HepG2 (cell line): ENCODE results near the gene TMEM19. TPM values are rescaled to one million over a fixed set of nuclear protein-coding genes. Genes with fewer than 3 reads are reported as not detected.

Experiments used
- AKAP8 ChIP-seq: sonication (generic); formaldehyde crosslinking; IDR thresholded peaks from 2 replicates; pipeline ENCODE4 v1.5.1; 2020; ENCODE audit warnings: mild to moderate bottlenecking, missing genetic modification reagents
- GATAD1 ChIP-seq: IDR thresholded peaks from 2 replicates; pipeline ENCODE4 v1.6.1; 2016; ENCODE audit warnings: missing genetic modification reagents, missing compliant biosample characterization
- MAFK ChIP-seq, 2 experiments: IDR thresholded peaks in 1 of 2; conservative IDR thresholded peaks in 1 of 2; 2 replicates each; pipeline ENCODE4 v1.6.1; 2011; ENCODE audit warnings: improper control_type of control experiment in 2 of 2, low read length in 2 of 2
- MTERF4 ChIP-seq: sonication (generic); formaldehyde crosslinking; IDR thresholded peaks from 2 replicates; pipeline ENCODE4 v1.8.0; 2023; ENCODE audit warnings: mild to moderate bottlenecking, missing genetic modification reagents
- RBM39 ChIP-seq: fragments of 200-400 bp; formaldehyde crosslinking; IDR thresholded peaks from one replicate; pipeline ENCODE4 v1.6.1; 2018; ENCODE audit warnings: antibody characterized with exemption, mild to moderate bottlenecking, low read depth, low read length; ENCODE audit not compliant: poor library complexity, severe bottlenecking
- SOX13 ChIP-seq, 3 experiments: fragments of 450-650 bp in 1 of 3; sonication (generic) in 1 of 3; formaldehyde crosslinking in 1 of 3; IDR thresholded peaks in 2 of 3; conservative IDR thresholded peaks in 1 of 3; 2 replicates each; pipeline versions ENCODE4 v1.5.0 to v1.6.1; 2016 to 2020; ENCODE audit warnings: antibody characterized with exemption in 1 of 3, mild to moderate bottlenecking in 1 of 3, missing compliant biosample characterization in 1 of 3, missing genetic modification reagents in 1 of 3, moderate library complexity in 1 of 3
- TBL1XR1 ChIP-seq: fragments of 150-350 bp; IDR thresholded peaks from 2 replicates; pipeline ENCODE4 v1.6.1; 2014; ENCODE audit warnings: borderline replicate concordance, low read length; ENCODE audit not compliant: partially characterized antibody
- ZIK1 ChIP-seq: sonication (generic); formaldehyde crosslinking; IDR thresholded peaks from 2 replicates; pipeline ENCODE4 v1.5.0; 2020; ENCODE audit warnings: mild to moderate bottlenecking, low read depth, missing genetic modification reagents, borderline replicate concordance
- ZNF362 ChIP-seq: sonication (generic); formaldehyde crosslinking; IDR thresholded peaks from 2 replicates; pipeline ENCODE4 v1.4.0; 2020; ENCODE audit warnings: missing genetic modification reagents, mild to moderate bottlenecking, borderline replicate concordance
- ZNF605 ChIP-seq: sonication (generic); formaldehyde crosslinking; IDR thresholded peaks from 2 replicates; pipeline ENCODE4 v1.8.0; 2022; ENCODE audit warnings: mild to moderate bottlenecking, missing genetic modification reagents
- ZSCAN22 ChIP-seq: sonication (generic); formaldehyde crosslinking; IDR thresholded peaks from 2 replicates; pipeline ENCODE4 v1.4.0; 2020; ENCODE audit warnings: mild to moderate bottlenecking, missing genetic modification reagents
- polyA plus RNA-seq, 8 experiments: library from polyadenylated mRNA; depleted of rRNA in 3 of 8; stranded (reverse) in 7 of 8; unstranded in 1 of 8; fragments of >200 nt; fragmentation: Illumina TruSeq in 4 of 8; extraction: Trizol in 4 of 8; gene quantifications; 2 replicates each; pipeline versions ENCODE4 v1.2.1 to v1.2.3, GENCODE V29; 2011 to 2016; ENCODE audit warnings: low read depth in 4 of 8, missing spikeins in 1 of 8, mixed read lengths in 1 of 8; ENCODE audit not compliant: insufficient read depth in 1 of 8
- total RNA-seq, 5 experiments: library from RNA; depleted of rRNA; stranded (reverse); fragments of >200 nt; fragmentation: Illumina TruSeq; extraction: Trizol; gene quantifications; 2 replicates each; pipeline ENCODE4 v1.2.3, GENCODE V29; 2016; ENCODE audit warnings: low read depth in 1 of 5
- TF ChIP-seq, protein P1 (sequence below): sonication (generic); formaldehyde crosslinking; IDR thresholded peaks from 2 replicates; pipeline ENCODE4 v1.5.0; 2020; ENCODE audit warnings: mild to moderate bottlenecking, missing genetic modification reagents
- TF ChIP-seq, protein P2 (sequence below): sonication (generic); formaldehyde crosslinking; IDR thresholded peaks from 2 replicates; pipeline ENCODE4 v1.8.1; 2022; ENCODE audit warnings: low read depth, mild to moderate bottlenecking, missing genetic modification reagents
- TF ChIP-seq, protein P3 (sequence below): sonication (generic); formaldehyde crosslinking; IDR thresholded peaks from 2 replicates; pipeline ENCODE4 v1.8.0; 2022; ENCODE audit warnings: low read depth, missing genetic modification reagents
- TF ChIP-seq, protein P4 (sequence below): IDR thresholded peaks from 2 replicates; pipeline ENCODE4 v1.6.1; 2012; ENCODE audit warnings: low read depth, low read length, improper control_type of control experiment

Gene TMEM19
- total and polyA plus RNA-seq, 2 of the 13 experiments (the other 11 are each of a cell fraction or from before 2014, with no cell fraction given): 16.9 to 22.5 TPM

DNA sequence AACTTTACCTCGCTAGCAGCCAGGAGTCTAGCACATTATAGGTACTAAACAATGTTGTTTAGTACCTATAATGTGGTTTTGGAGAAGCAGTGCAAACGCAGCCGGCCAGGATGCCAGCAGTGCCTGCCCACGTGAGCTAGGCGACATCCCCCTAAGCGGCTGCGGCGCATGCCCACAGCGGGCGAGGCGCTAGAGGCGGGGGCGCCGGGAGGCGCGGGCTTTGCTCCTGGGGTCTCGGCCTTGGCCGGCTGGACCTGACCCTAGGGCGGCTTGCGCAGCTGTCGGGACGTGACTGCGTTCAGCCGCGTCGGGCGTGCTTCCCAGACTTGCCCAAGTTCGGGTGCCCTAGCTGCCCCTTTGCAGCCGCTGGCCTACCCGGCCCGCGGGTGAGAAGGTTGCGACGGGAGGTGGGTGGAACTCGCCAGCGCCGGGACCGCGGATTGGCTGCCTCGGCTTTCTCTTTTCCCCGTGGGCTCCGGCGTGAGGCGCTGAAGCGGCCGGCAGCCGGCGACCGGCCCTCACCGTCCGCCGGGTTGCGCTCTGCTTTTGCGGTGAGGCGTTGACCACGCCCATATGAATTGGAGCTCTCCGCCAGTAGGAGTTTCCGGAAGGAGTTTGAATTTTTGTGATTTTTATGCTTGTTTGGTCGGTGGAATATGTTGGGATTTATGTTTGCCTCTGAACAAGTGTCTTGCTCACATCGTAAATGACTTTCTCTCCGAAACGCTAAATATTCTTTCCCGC is at the start of gene TMEM19 (continued):
- TF ChIP-seq, protein P1, sequence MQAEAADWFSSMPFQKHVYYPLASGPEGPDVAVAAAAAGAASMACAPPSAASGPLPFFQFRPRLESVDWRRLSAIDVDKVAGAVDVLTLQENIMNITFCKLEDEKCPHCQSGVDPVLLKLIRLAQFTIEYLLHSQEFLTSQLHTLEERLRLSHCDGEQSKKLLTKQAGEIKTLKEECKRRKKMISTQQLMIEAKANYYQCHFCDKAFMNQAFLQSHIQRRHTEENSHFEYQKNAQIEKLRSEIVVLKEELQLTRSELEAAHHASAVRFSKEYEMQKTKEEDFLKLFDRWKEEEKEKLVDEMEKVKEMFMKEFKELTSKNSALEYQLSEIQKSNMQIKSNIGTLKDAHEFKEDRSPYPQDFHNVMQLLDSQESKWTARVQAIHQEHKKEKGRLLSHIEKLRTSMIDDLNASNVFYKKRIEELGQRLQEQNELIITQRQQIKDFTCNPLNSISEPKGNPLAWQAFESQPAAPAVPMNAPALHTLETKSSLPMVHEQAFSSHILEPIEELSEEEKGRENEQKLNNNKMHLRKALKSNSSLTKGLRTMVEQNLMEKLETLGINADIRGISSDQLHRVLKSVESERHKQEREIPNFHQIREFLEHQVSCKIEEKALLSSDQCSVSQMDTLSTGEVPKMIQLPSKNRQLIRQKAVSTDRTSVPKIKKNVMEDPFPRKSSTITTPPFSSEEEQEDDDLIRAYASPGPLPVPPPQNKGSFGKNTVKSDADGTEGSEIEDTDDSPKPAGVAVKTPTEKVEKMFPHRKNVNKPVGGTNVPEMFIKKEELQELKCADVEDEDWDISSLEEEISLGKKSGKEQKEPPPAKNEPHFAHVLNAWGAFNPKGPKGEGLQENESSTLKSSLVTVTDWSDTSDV: peak; percentile 78; the same call in 1 of the 2 replicates
- TF ChIP-seq SOX13 (IDR thresholded peaks at IDR 0.05) (no peak), SOX13 (CRISPR knock-in tag; conservative IDR thresholded peaks at IDR 0.05 in 1 of 2, IDR thresholded peaks at IDR 0.05 in 1 of 2) (no peak; a peak in 1 of 4 replicates), MTERF4 (CRISPR knock-in tag) (peak; percentile 79), ZSCAN22 (no peak), ZNF362 (CRISPR knock-in tag) (peak; percentile 63; the same call in 1 of the 2 replicates), TBL1XR1 (peak; percentile 79), MAFK (conservative IDR thresholded peaks at IDR 0.05 in 1 of 2, IDR thresholded peaks at IDR 0.05 in 1 of 2; ENCODE audit: low read length in 2 of 2) (no peak), GATAD1 (CRISPR knock-in tag) (peak; percentile 62; the same call in 1 of the 2 replicates), RBM39 (peak; percentile 81), ZIK1 (peak; percentile 53; the same call in 1 of the 2 replicates), AKAP8 (CRISPR knock-in tag) (peak; percentile 81), ZNF605 (no peak; the same call in 1 of the 2 replicates)
- TF ChIP-seq, protein P2, sequence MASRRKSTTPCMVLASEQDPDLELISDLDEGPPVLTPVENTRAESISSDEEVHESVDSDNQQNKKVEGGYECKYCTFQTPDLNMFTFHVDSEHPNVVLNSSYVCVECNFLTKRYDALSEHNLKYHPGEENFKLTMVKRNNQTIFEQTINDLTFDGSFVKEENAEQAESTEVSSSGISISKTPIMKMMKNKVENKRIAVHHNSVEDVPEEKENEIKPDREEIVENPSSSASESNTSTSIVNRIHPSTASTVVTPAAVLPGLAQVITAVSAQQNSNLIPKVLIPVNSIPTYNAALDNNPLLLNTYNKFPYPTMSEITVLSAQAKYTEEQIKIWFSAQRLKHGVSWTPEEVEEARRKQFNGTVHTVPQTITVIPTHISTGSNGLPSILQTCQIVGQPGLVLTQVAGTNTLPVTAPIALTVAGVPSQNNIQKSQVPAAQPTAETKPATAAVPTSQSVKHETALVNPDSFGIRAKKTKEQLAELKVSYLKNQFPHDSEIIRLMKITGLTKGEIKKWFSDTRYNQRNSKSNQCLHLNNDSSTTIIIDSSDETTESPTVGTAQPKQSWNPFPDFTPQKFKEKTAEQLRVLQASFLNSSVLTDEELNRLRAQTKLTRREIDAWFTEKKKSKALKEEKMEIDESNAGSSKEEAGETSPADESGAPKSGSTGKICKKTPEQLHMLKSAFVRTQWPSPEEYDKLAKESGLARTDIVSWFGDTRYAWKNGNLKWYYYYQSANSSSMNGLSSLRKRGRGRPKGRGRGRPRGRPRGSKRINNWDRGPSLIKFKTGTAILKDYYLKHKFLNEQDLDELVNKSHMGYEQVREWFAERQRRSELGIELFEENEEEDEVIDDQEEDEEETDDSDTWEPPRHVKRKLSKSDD (CRISPR knock-in tag): peak; percentile 83
- TF ChIP-seq, protein P3, sequence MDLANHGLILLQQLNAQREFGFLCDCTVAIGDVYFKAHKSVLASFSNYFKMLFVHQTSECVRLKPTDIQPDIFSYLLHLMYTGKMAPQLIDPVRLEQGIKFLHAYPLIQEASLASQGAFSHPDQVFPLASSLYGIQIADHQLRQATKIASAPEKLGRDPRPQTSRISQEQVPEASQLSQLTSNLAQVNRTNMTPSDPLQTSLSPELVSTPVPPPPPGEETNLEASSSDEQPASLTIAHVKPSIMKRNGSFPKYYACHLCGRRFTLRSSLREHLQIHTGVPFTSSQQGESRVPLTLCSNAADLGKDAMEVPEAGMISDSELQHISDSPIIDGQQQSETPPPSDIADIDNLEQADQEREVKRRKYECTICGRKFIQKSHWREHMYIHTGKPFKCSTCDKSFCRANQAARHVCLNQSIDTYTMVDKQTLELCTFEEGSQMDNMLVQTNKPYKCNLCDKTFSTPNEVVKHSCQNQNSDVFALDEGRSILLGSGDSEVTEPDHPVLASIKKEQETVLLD (CRISPR knock-in tag): no peak
- TF ChIP-seq, protein P4, sequence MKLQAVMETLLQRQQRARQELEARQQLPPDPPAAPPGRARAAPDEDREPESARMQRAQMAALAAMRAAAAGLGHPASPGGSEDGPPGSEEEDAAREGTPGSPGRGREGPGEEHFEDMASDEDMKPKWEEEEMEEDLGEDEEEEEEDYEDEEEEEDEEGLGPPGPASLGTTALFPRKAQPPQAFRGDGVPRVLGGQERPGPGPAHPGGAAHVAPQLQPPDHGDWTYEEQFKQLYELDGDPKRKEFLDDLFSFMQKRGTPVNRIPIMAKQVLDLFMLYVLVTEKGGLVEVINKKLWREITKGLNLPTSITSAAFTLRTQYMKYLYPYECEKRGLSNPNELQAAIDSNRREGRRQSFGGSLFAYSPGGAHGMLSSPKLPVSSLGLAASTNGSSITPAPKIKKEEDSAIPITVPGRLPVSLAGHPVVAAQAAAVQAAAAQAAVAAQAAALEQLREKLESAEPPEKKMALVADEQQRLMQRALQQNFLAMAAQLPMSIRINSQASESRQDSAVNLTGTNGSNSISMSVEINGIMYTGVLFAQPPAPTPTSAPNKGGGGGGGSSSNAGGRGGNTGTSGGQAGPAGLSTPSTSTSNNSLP: no peak
